ENCODE results near the gene CUZD1.
"Not testable (repeated sequence)": the region's sequence is repeated elsewhere in the genome, so short reads cannot be mapped to it uniquely, and the experiment has no call there.

GRCh38 chr10:122868768-122869167 is 23.1 kb upstream of the CUZD1 start:
- TF ChIP-seq CTCF, POLR2A (IDR thresholded peaks at IDR 0.05): not testable (repeated sequence)
